K562 (cell line): ENCODE data around the gene AMMECR1. TPM values are rescaled to one million over a fixed set of nuclear protein-coding genes. Genes with fewer than 3 reads are reported as not detected.

Experiments
- ATAC-seq: fragments of 200-7000 bp; cut with Tn5 transposase; 3 replicates; pipeline ENCODE4 v1.9.1; 2020; ENCODE audit warnings: moderate library complexity
- BruUV-seq: library from RNA; stranded (reverse); fragments of 400-500 nt; replicated peaks from 2 replicates; lab custom pipeline; 2021; lab: Mats Ljungman, UMichigan
- CTCF ChIA-PET: fragments of 300-600 bp; formaldehyde crosslinking; extraction: SDS; loops from one replicate; lab custom pipeline; 2021; ENCODE audit warnings: low intra/inter-chr PET ratio; lab: Yijun Ruan, JAX
- POLR2A ChIA-PET: fragments of 300-600, 350-650 bp; sonication (Branson Sonifier 250); formaldehyde crosslinking; extraction: SDS; loops from one replicate; lab custom pipeline; 2021; ENCODE audit warnings: antibody characterized with exemption, inconsistent platforms; lab: Yijun Ruan, JAX
- DNase-seq, 4 experiments: peaks; one replicate each; pipeline versions ENCODE4 v3.0.0 to v3.0.0-alpha.2; 2011 to 2018; ENCODE audit warnings: low spot score in 3 of 4, mixed read lengths in 3 of 4; ENCODE audit errors: extremely low read depth in 1 of 4
- FAIRE-seq: peaks from 2 replicates; lab custom pipeline; 2011; peaks lifted over from hg19 to GRCh38; lab: Jason Lieb, UNC
- H2AFZ ChIP-seq: 2 replicates; pipeline ENCODE4 v1.6.0; 2011; ENCODE audit warnings: low read depth, low read length, control low read depth, inconsistent platforms
- H3K27ac ChIP-seq: fragments of 200-600 bp; 3 replicates; pipeline ENCODE4 v1.8.0; 2011; ENCODE audit warnings: low read depth, mild to moderate bottlenecking, control low read depth, inconsistent platforms, low read length, moderate library complexity, mixed read lengths; ENCODE audit errors: extremely low read depth
- H3K27me3 ChIP-seq, 2 experiments: fragments of 300-600 bp in 1 of 2; 2 replicates in 1 of 2; 3 replicates in 1 of 2; pipeline versions ENCODE4 v1.6.0 to v1.8.0; 2011; ENCODE audit warnings: inconsistent platforms in 2 of 2, low read length in 2 of 2, mild to moderate bottlenecking in 1 of 2, mixed read lengths in 1 of 2, moderate library complexity in 1 of 2; ENCODE audit not compliant: control insufficient read depth in 2 of 2, insufficient read depth in 2 of 2
- H3K36me3 ChIP-seq: fragments of 300-600 bp; 3 replicates; pipeline ENCODE4 v1.8.0; 2011; ENCODE audit warnings: mild to moderate bottlenecking, low read length, inconsistent platforms; ENCODE audit not compliant: control insufficient read depth, insufficient read depth
- H3K4me1 ChIP-seq, 2 experiments: fragments of 200-600 bp in 1 of 2; replicated peaks in 1 of 2; 2 replicates in 1 of 2; 3 replicates in 1 of 2; pipeline versions ENCODE4 v1.5.1 to v1.8.0; 2011; ENCODE audit warnings: inconsistent platforms in 2 of 2, low read length in 2 of 2, mild to moderate bottlenecking in 1 of 2, mixed read lengths in 1 of 2, moderate library complexity in 1 of 2; ENCODE audit not compliant: control insufficient read depth in 2 of 2, insufficient read depth in 2 of 2
- H3K4me2 ChIP-seq: 2 replicates; pipeline ENCODE4 v1.6.1; 2011; ENCODE audit warnings: low read length, control low read depth, inconsistent platforms, mixed read lengths; ENCODE audit not compliant: insufficient read depth
- H3K4me3 ChIP-seq: fragments of 200-600 bp; sonication (generic), shearing (Covaris generic); 2 replicates; pipeline ENCODE4 v1.5.1; 2016; ENCODE audit warnings: control low read depth, inconsistent platforms
- H3K79me2 ChIP-seq: fragments of 200-600 bp; 3 replicates; pipeline ENCODE4 v1.8.0; 2011; ENCODE audit warnings: low read length, inconsistent platforms; ENCODE audit not compliant: control insufficient read depth, insufficient read depth
- H3K9ac ChIP-seq, 2 experiments: 2 replicates each; pipeline versions ENCODE4 v1.6.0 to v1.6.1; 2011; ENCODE audit warnings: low read depth in 2 of 2, low read length in 2 of 2, control low read depth in 1 of 2, inconsistent platforms in 1 of 2, mild to moderate bottlenecking in 1 of 2, mixed read lengths in 1 of 2; ENCODE audit not compliant: insufficient read depth in 1 of 2
- H3K9me1 ChIP-seq: one replicate; pipeline ENCODE4 v1.6.0; 2011; ENCODE audit warnings: inconsistent platforms, mild to moderate bottlenecking, low read length, moderate library complexity; ENCODE audit not compliant: control insufficient read depth, insufficient read depth
- H3K9me3 ChIP-seq: replicated peaks from 2 replicates; pipeline ENCODE4 v1.5.1; 2011; ENCODE audit warnings: low read depth, low read length, inconsistent platforms; ENCODE audit not compliant: control insufficient read depth, insufficient read depth
- H4K20me1 ChIP-seq: replicated peaks from 2 replicates; pipeline ENCODE4 v1.6.1; 2011; ENCODE audit warnings: low read length, inconsistent platforms, mixed read lengths; ENCODE audit not compliant: control insufficient read depth, insufficient read depth
- CEBPB ChIP-seq: fragments of 450-650 bp; IDR thresholded peaks from 2 replicates; pipeline ENCODE4 v1.6.1; 2016; ENCODE audit warnings: missing genetic modification characterization, missing compliant biosample characterization
- FIP1L1 ChIP-seq: fragments of 200-400 bp; formaldehyde crosslinking; IDR thresholded peaks from 2 replicates; pipeline ENCODE4 v1.6.1; 2018; ENCODE audit warnings: mild to moderate bottlenecking, low read depth, low read length; ENCODE audit not compliant: poor library complexity, severe bottlenecking
- HDAC1 ChIP-seq, 2 experiments: fragments of 450-650 bp; IDR thresholded peaks; 2 replicates each; pipeline ENCODE4 v1.6.1; 2016 to 2017; ENCODE audit warnings: inconsistent platforms in 1 of 2, mild to moderate bottlenecking in 1 of 2, moderate library complexity in 1 of 2
- U2AF2 ChIP-seq: fragments of 200-400 bp; formaldehyde crosslinking; optimal IDR thresholded peaks from 2 replicates; pipeline ENCODE3; 2017; ENCODE audit warnings: low read depth, mild to moderate bottlenecking, low read length
- ZNF668 ChIP-seq: fragments of 250-450 bp; sonication (Bioruptor Pico); IDR thresholded peaks from 2 replicates; pipeline ENCODE4 v1.8.0; 2022; ENCODE audit warnings: mild to moderate bottlenecking, inconsistent platforms
- WGBS: fragments of 100-300 bp; shearing (Covaris generic); methylation state at CpG from one replicate; pipeline ENCODE4 v1.1.6; 2016; ENCODE audit warnings: low coverage, mixed read lengths; ENCODE audit not compliant: insufficient coverage; ENCODE audit errors: missing lambda C conversion rate; 5-methylcytosine and 5-hydroxymethylcytosine counted together
- in situ Hi-C: fragments of 300-500 bp; cut with MboI; formaldehyde crosslinking; loops from 4 replicates; pipeline ENCODE4 v1.15.0; 2018; ENCODE audit warnings: inconsistent platforms, mixed read lengths
- intact Hi-C: fragments of 100-400 bp; cut with micrococcal nuclease; formaldehyde crosslinking; loops from 2 replicates; pipeline ENCODE4 v1.14.2; 2022
- polyA plus RNA-seq, 8 experiments: library from polyadenylated mRNA; depleted of rRNA in 4 of 8; stranded (reverse) in 5 of 8; unstranded in 3 of 8; fragments of >200 nt; fragmentation: Nextera tagmentation in 2 of 8; fragmentation: Illumina TruSeq in 1 of 8; extraction: Ambion mirVana in 2 of 8; extraction: Trizol in 1 of 8; gene quantifications; 2 replicates each; pipeline versions ENCODE4 v1.2.1 to v1.2.3, GENCODE V29; 2011 to 2014; ENCODE audit warnings: inconsistent platforms in 1 of 8, missing spikeins in 1 of 8
- total RNA-seq, 7 experiments: library from RNA; depleted of rRNA in 6 of 7; stranded (reverse); fragments of >200 nt in 6 of 7; fragmentation: Illumina TruSeq in 2 of 7; extraction: Trizol in 2 of 7; gene quantifications; 2 replicates each; pipeline versions ENCODE4 v1.2.1 to v1.2.3, GENCODE V29; 2011 to 2021; ENCODE audit warnings: low replicate concordance in 1 of 7

Gene AMMECR1
- total and polyA plus RNA-seq, 9 of the 15 experiments (the other 6 are each of a cell fraction or from before 2014, with no cell fraction given) = 13.9 to 36.7 (median 23.6) TPM

- FAIRE-seq (no peak), DNase-seq (no peak), ATAC-seq (no peak)
- peaks cover 30% of the 10 kb centered on the region for H3K36me3 ChIP-seq
- no TSS peak for BruUV-seq
- H3K4me1 ChIP-seq = peaks cover 0 to 11% of the 10 kb centered on the region in 2 experiments; a peak in 2 of 5 replicates
- H3K79me2 ChIP-seq = no peaks in the 10 kb centered on the region
- intact Hi-C loops = no loop called here
- H3K9me3 ChIP-seq = no peaks in the 10 kb centered on the region
- no peaks in the 10 kb centered on the region for H3K27me3 ChIP-seq
- no peak for TF ChIP-seq ZNF668
- TF ChIP-seq U2AF2 = no peak
- TF ChIP-seq HDAC1 (IDR thresholded peaks at IDR 0.05) = no peak
- no peak overlapping the region for H3K9ac ChIP-seq
- in situ Hi-C loops = no loop called here
- CTCF ChIA-PET = no interaction called here
- no peak overlapping the region for H3K27ac ChIP-seq
- no peak overlapping the region for H3K4me3 ChIP-seq
- H4K20me1 ChIP-seq = no peaks in the 10 kb centered on the region
- no peaks in the 10 kb centered on the region for H3K9me1 ChIP-seq
- no peak overlapping the region for H2AFZ ChIP-seq
- POLR2A ChIA-PET = no interaction called here
- H3K4me2 ChIP-seq = no peak overlapping the region
These were observed 112.9 kb downstream of the AMMECR1 start for GRCh38 chrX:110204986-110205385.

DNA sequence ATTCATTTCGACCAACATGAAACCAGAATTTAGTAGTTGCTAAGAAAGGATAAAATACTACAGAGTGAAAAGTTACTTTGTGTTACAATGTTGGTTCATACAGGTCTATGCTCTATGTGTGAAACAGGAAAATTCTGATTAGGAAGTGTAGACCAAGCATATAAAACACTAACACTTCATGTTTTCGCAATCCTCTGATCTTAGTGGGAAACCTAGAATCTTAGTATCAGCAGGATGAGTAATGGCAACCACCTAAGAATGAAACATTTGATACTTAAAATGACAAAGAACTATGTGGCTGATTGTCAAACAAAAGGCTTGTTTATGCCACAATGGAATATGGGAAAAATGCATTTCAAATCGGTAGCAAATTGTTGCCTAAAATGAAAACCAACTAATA, 116.1 kb downstream of the AMMECR1 start:
- no peak overlapping the region for H3K27ac ChIP-seq
- TF ChIP-seq FIP1L1 (no peak), CEBPB (0 out of 2 replicates have a peak, but pooled peaks have one; percentile 19)
- TF ChIP-seq, all 486 proteins: peak for 1
- Histone ChIP-seq H2AFZ (no peak overlapping the region), H3K27me3 (no peaks in the 10 kb centered on the region), H3K9ac (no peak overlapping the region), H4K20me1 (no peaks in the 10 kb centered on the region), H3K9me3 (no peaks in the 10 kb centered on the region), H3K9me1 (no peaks in the 10 kb centered on the region), H3K4me1 (peaks cover 0 to 11% of the 10 kb centered on the region in 2 experiments; a peak in 2 of 5 replicates), H3K79me2 (no peaks in the 10 kb centered on the region), H3K36me3 (peaks cover 54% of the 10 kb centered on the region), H3K4me3 (no peak overlapping the region), H3K4me2 (no peak overlapping the region)
- no peak for DNase-seq
- in situ Hi-C loops (no loop called here), intact Hi-C loops (no loop called here)
- ChIA-PET POLR2A (no interaction called here), CTCF (no interaction called here)
- WGBS = 65% methylated on average over 3 of the region's 3 CpGs
- BruUV-seq = no TSS peak
- FAIRE-seq = no peak
- ATAC-seq = no peak
